IMR-90 (cell line): ENCODE data around the gene RECQL5. TPM values are rescaled to one million over a fixed set of nuclear protein-coding genes. Genes with fewer than 3 reads are reported as not detected.

Experiments
- ATAC-seq: fragments of 200-7000 bp; cut with Tn5 transposase; 2 replicates; pipeline ENCODE4 v1.9.1; 2020; ENCODE audit warnings: low read depth, mild to moderate bottlenecking, moderate library complexity
- BruUV-seq: library from RNA; stranded (reverse); fragments of 400-500 nt; replicated peaks from 2 replicates; lab custom pipeline; 2021; lab: Mats Ljungman, UMichigan
- CTCF ChIA-PET: fragments of 300-600 bp; formaldehyde crosslinking; extraction: SDS; loops from one replicate; lab custom pipeline; 2021; ENCODE audit warnings: antibody characterized with exemption; lab: Yijun Ruan, JAX
- POLR2A ChIA-PET: fragments of 300-600 bp; sonication (Branson Sonifier 250); formaldehyde crosslinking; loops from one replicate; lab custom pipeline; 2022; ENCODE audit warnings: antibody characterized with exemption; ENCODE audit not compliant: unreplicated experiment; lab: Charles Lee
- DNase-seq: peaks from one replicate; pipeline ENCODE4 v3.0.0; 2013
- H2AFZ ChIP-seq: replicated peaks from 2 replicates; pipeline ENCODE3; 2013; ENCODE audit warnings: low read length, mild to moderate bottlenecking; ENCODE audit not compliant: poor library complexity
- H2AK5ac ChIP-seq: 2 replicates; pipeline ENCODE4 v1.6.1; 2013; ENCODE audit warnings: low read depth, low read length, inconsistent platforms
- H2AK9ac ChIP-seq: replicated peaks from 2 replicates; pipeline ENCODE3; 2013; ENCODE audit warnings: mild to moderate bottlenecking, low read depth, low read length, moderate library complexity; ENCODE audit not compliant: poor library complexity
- H2BK120ac ChIP-seq: 2 replicates; pipeline ENCODE4 v1.6.1; 2013; ENCODE audit warnings: low read depth, low read length, inconsistent platforms
- H2BK15ac ChIP-seq: 3 replicates; pipeline ENCODE4 v1.6.1; 2013; ENCODE audit warnings: low read depth, low read length, inconsistent platforms
- H2BK20ac ChIP-seq: 2 replicates; pipeline ENCODE4 v1.6.1; 2013; ENCODE audit warnings: low read depth, mild to moderate bottlenecking, inconsistent platforms, low read length, moderate library complexity
- H2BK5ac ChIP-seq: 2 replicates; pipeline ENCODE4 v1.6.1; 2013; ENCODE audit warnings: mild to moderate bottlenecking, low read depth, low read length, inconsistent platforms; ENCODE audit not compliant: poor library complexity, severe bottlenecking
- H3K14ac ChIP-seq: replicated peaks from 2 replicates; pipeline ENCODE4 v1.6.1; 2013; ENCODE audit warnings: low read depth, low read length, inconsistent platforms
- H3K18ac ChIP-seq: 2 replicates; pipeline ENCODE4 v1.6.1; 2013; ENCODE audit warnings: low read depth, low read length, control low read depth
- H3K23ac ChIP-seq: 2 replicates; pipeline ENCODE4 v1.6.1; 2013; ENCODE audit warnings: low read depth, low read length, inconsistent platforms
- H3K27ac ChIP-seq: 2 replicates; pipeline ENCODE4 v1.5.1; 2013; ENCODE audit warnings: mild to moderate bottlenecking, control low read depth, low read length; ENCODE audit not compliant: insufficient read depth
- H3K27me3 ChIP-seq: 2 replicates; pipeline ENCODE4 v1.6.1; 2013; ENCODE audit warnings: low read length; ENCODE audit not compliant: control insufficient read depth, insufficient read depth
- H3K36me3 ChIP-seq: 2 replicates; pipeline ENCODE4 v1.6.1; 2013; ENCODE audit warnings: low read length, mixed read lengths; ENCODE audit not compliant: control insufficient read depth, insufficient read depth
- H3K4ac ChIP-seq: 2 replicates; pipeline ENCODE4 v1.6.1; 2013; ENCODE audit warnings: low read depth, low read length, inconsistent platforms
- H3K4me1 ChIP-seq: 2 replicates; pipeline ENCODE4 v1.6.1; 2013; ENCODE audit warnings: low read length, mixed read lengths; ENCODE audit not compliant: control insufficient read depth, insufficient read depth
- H3K4me2 ChIP-seq: 2 replicates; pipeline ENCODE4 v1.6.1; 2013; ENCODE audit warnings: low read depth, mild to moderate bottlenecking, control low read depth, low read length, moderate library complexity
- H3K4me3 ChIP-seq: 2 replicates; pipeline ENCODE4 v1.5.1; 2013; ENCODE audit warnings: low read depth, mild to moderate bottlenecking, control low read depth, low read length, moderate library complexity; ENCODE audit not compliant: insufficient read depth
- H3K56ac ChIP-seq: 2 replicates; pipeline ENCODE4 v1.6.1; 2013; ENCODE audit warnings: low read length, inconsistent platforms; ENCODE audit not compliant: insufficient read depth; ENCODE audit errors: extremely low read depth
- H3K79me1 ChIP-seq, 2 experiments: 2 replicates each; pipeline ENCODE4 v1.6.1; 2013; ENCODE audit warnings: low read length in 2 of 2, inconsistent platforms in 1 of 2, low read depth in 1 of 2
- H3K9ac ChIP-seq: 2 replicates; pipeline ENCODE4 v1.6.1; 2013; ENCODE audit warnings: low read depth, low read length, control low read depth
- H3K9me1 ChIP-seq: 2 replicates; pipeline ENCODE4 v1.6.1; 2013; ENCODE audit warnings: low read length, inconsistent platforms; ENCODE audit not compliant: insufficient read depth
- H3K9me3 ChIP-seq: 2 replicates; pipeline ENCODE4 v1.6.1; 2013; ENCODE audit warnings: low read length; ENCODE audit not compliant: control insufficient read depth, insufficient read depth
- H4K20me1 ChIP-seq: 2 replicates; pipeline ENCODE4 v1.6.1; 2013; ENCODE audit warnings: low read length, inconsistent platforms; ENCODE audit not compliant: insufficient read depth
- H4K5ac ChIP-seq: 2 replicates; pipeline ENCODE4 v1.6.1; 2013; ENCODE audit warnings: mild to moderate bottlenecking, low read depth, low read length, control low read depth
- H4K8ac ChIP-seq, 2 experiments: 2 replicates each; pipeline ENCODE4 v1.6.1; 2013; ENCODE audit warnings: low read depth in 2 of 2, low read length in 2 of 2, control low read depth in 1 of 2, inconsistent platforms in 1 of 2
- H4K91ac ChIP-seq: 2 replicates; pipeline ENCODE4 v1.6.1; 2013; ENCODE audit warnings: low read depth, low read length, inconsistent platforms; ENCODE audit not compliant: insufficient read depth
- CEBPB ChIP-seq: IDR thresholded peaks from 2 replicates; pipeline ENCODE4 v1.6.1; 2012; ENCODE audit warnings: low read depth, low read length, improper control_type of control experiment
- MAZ ChIP-seq: IDR thresholded peaks from 2 replicates; pipeline ENCODE4 v1.6.1; 2012; ENCODE audit warnings: low read depth, mild to moderate bottlenecking, low read length, improper control_type of control experiment, moderate library complexity, borderline replicate concordance
- MXI1 ChIP-seq: IDR thresholded peaks from 2 replicates; pipeline ENCODE4 v1.6.1; 2012; ENCODE audit warnings: low read depth, mild to moderate bottlenecking, low read length, moderate library complexity, borderline replicate concordance
- RFX5 ChIP-seq: IDR thresholded peaks from 2 replicates; pipeline ENCODE4 v1.8.0; 2012; ENCODE audit warnings: low read depth, mild to moderate bottlenecking, low read length, moderate library complexity
- WGBS, 2 experiments: methylation state at CpG; one replicate each; pipeline versions ENCODE4 v1.1.5 to v1.1.7; 2013; ENCODE audit warnings: missing lambda C conversion rate in 2 of 2; ENCODE audit not compliant: insufficient read length in 1 of 2; ENCODE audit errors: extremely low coverage in 2 of 2; 5-methylcytosine and 5-hydroxymethylcytosine counted together
- dilution Hi-C: fragments of 300-500 bp; cut with HindIII; formaldehyde crosslinking; loops from one replicate; pipeline ENCODE4 v1.14.3; 2018; ENCODE audit warnings: low sequenced_read_pairs; ENCODE audit not compliant: unreplicated experiment
- in situ Hi-C: fragments of 300-500 bp; cut with MboI; formaldehyde crosslinking; loops from 3 replicates; pipeline ENCODE4 v1.14.3; 2019; ENCODE audit warnings: low sequenced_read_pairs, inconsistent platforms, mixed read lengths
- intact Hi-C: fragments of 100-400 bp; cut with micrococcal nuclease; formaldehyde crosslinking; loops from 2 replicates; pipeline ENCODE4 v1.10.0; 2022
- polyA plus RNA-seq, 3 experiments: library from polyadenylated mRNA; depleted of rRNA; stranded (reverse); fragments of >200 nt; gene quantifications; 2 replicates each; pipeline ENCODE4 v1.2.3, GENCODE V29; 2012; ENCODE audit warnings: low replicate concordance in 1 of 3
- total RNA-seq: library from RNA; depleted of rRNA; stranded (reverse); fragments of >200 nt; gene quantifications from 2 replicates; pipeline ENCODE4 v1.2.3, GENCODE V29; 2012
- TF ChIP-seq, protein P1 (sequence below): fragments of 150-350 bp; IDR thresholded peaks from 2 replicates; pipeline ENCODE4 v1.6.1; 2017; ENCODE audit warnings: mild to moderate bottlenecking, antibody characterized with exemption, low read length, low read depth

The RECQL5 gene
- total and polyA plus RNA-seq, 2 of the 4 experiments (the other 2 are of a cell fraction), result 7.3 to 23.7 TPM

GRCh38 chr17:75664099-75664549, 2.8 kb downstream of the RECQL5 start:
- Histone ChIP-seq H2AK5ac (no peak overlapping the region), H2BK5ac (no peak overlapping the region), H3K14ac (no peak overlapping the region), H3K79me1 (peaks cover 18 to 36% of the 10 kb centered on the region in 2 experiments), H3K36me3 (peaks cover 22% of the 10 kb centered on the region), H3K27me3 (no peaks in the 10 kb centered on the region), H3K23ac (no peak overlapping the region), H4K5ac (no peak overlapping the region), H3K4me1 (peaks cover 5% of the 10 kb centered on the region), H4K8ac (no peak overlapping the region), H3K4me3 (no peak overlapping the region), H2AK9ac (no peak overlapping the region), H2BK15ac (no peak overlapping the region), H3K27ac (no peak overlapping the region), H3K18ac (no peak overlapping the region), H4K91ac (no peak overlapping the region), H2AFZ (no peak overlapping the region), H3K4me2 (no peak overlapping the region), H3K9me3 (no peaks in the 10 kb centered on the region), H3K56ac (no peak overlapping the region), H3K9ac (no peak overlapping the region), H4K20me1 (no peaks in the 10 kb centered on the region), H2BK120ac (no peak overlapping the region), H3K9me1 (0 out of 2 replicates have a peak, but pooled peaks cover 3% of the 10 kb centered on the region), H3K4ac (no peak overlapping the region), H2BK20ac (no peak overlapping the region)
- TF ChIP-seq MXI1 (no peak), MAZ (no peak), CEBPB (no peak), RFX5 (no peak)
- TF ChIP-seq, protein P1, sequence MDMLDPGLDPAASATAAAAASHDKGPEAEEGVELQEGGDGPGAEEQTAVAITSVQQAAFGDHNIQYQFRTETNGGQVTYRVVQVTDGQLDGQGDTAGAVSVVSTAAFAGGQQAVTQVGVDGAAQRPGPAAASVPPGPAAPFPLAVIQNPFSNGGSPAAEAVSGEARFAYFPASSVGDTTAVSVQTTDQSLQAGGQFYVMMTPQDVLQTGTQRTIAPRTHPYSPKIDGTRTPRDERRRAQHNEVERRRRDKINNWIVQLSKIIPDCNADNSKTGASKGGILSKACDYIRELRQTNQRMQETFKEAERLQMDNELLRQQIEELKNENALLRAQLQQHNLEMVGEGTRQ, result no peak
- in situ Hi-C loops, result no loop called here
- ChIA-PET POLR2A (no interaction called here), CTCF (interaction anchor here (0.7 kb wide), 1 partner anchor 18 kb away, joined by 3 read pairs; no protein-coding TSS in a partner anchor)
- dilution Hi-C loops, result no loop called here
- intact Hi-C loops, result no loop called here
- no TSS peak for BruUV-seq
- DNase-seq (no peak), ATAC-seq (no peak)
- WGBS, 2 experiments, result no CpG with 5 or more reads among the region's 3 CpGs
